Lung (tissue), 12 donors: ENCODE measurements around the gene CENPU. TPM values are rescaled to one million over a fixed set of nuclear protein-coding genes. Genes with fewer than 3 reads are reported as not detected.

Source experiments
- ATAC-seq: fragments of 200-7000 bp; cut with Tn5 transposase; one replicate; pipeline ENCODE4 v1.9.1; 2020; ENCODE audit warnings: moderate number of reproducible peaks; ENCODE audit not compliant: insufficient read depth, low FRiP score
- DNase-seq, 3 donors: peaks; one replicate each; pipeline ENCODE4 v3.0.0-alpha.2; 2013 to 2017
- H3K27ac ChIP-seq, 2 donors: one replicate each; pipeline ENCODE4 v1.5.1; 2013; ENCODE audit warnings: mild to moderate bottlenecking in 2 of 2, moderate library complexity in 2 of 2, control low read depth in 1 of 2, inconsistent platforms in 1 of 2, low read depth in 1 of 2, low read length in 1 of 2
- H3K27me3 ChIP-seq, 3 donors: one replicate each; pipeline ENCODE4 v1.5.1; 2013; ENCODE audit warnings: low read length in 2 of 3; ENCODE audit not compliant: control insufficient read depth in 3 of 3, insufficient read depth in 3 of 3
- H3K36me3 ChIP-seq, 4 donors: one replicate each; pipeline ENCODE4 v1.5.1; 2013; ENCODE audit warnings: low read length in 4 of 4, mild to moderate bottlenecking in 1 of 4, moderate library complexity in 1 of 4; ENCODE audit not compliant: control insufficient read depth in 4 of 4, insufficient read depth in 4 of 4
- H3K4me1 ChIP-seq, 5 donors: one replicate each; pipeline ENCODE4 v1.5.1; 2013; ENCODE audit warnings: low read length in 5 of 5, mild to moderate bottlenecking in 2 of 5, moderate library complexity in 1 of 5; ENCODE audit not compliant: control insufficient read depth in 5 of 5, insufficient read depth in 5 of 5
- H3K4me3 ChIP-seq: one replicate; pipeline ENCODE4 v1.5.1; 2013; ENCODE audit warnings: mild to moderate bottlenecking, control low read depth, moderate library complexity
- H3K9ac ChIP-seq, 2 donors: one replicate each; pipeline ENCODE4 v1.5.1; 2013; ENCODE audit warnings: low read length in 2 of 2, control low read depth in 1 of 2; ENCODE audit not compliant: insufficient read depth in 1 of 2
- H3K9me3 ChIP-seq, 4 donors: one replicate each; pipeline ENCODE4 v1.5.1; 2013; ENCODE audit warnings: low read length in 3 of 4, mild to moderate bottlenecking in 1 of 4, moderate library complexity in 1 of 4; ENCODE audit not compliant: control insufficient read depth in 4 of 4, insufficient read depth in 3 of 4
- CTCF ChIP-seq: IDR thresholded peaks from 2 replicates; pipeline ENCODE4 v1.5.1; 2012; ENCODE audit warnings: mild to moderate bottlenecking; ENCODE audit errors: control extremely low read depth, extremely low read depth
- WGBS, 2 donors: extraction: QIAGEN DNeasy Blood & Tissue Kit; methylation state at CpG; one replicate each; pipeline ENCODE4 v1.1.7; 2013; 5-methylcytosine and 5-hydroxymethylcytosine counted together
- polyA plus RNA-seq, 2 donors: library from polyadenylated mRNA; stranded (reverse); fragments of 200-250 nt; gene quantifications; one replicate each; pipeline ENCODE4 v1.2.1, GENCODE V29; 2013
- total RNA-seq, 2 donors: library from RNA; depleted of rRNA in 1 of 2; stranded (reverse); fragments of >200 nt in 1 of 2; gene quantifications; one replicate each; pipeline ENCODE4 v1.2.1, GENCODE V29; 2014 to 2021
- donor health status: control.
- donor health status: control.
- donor health status: Bipolar disorder and iron deficiency.
- donor health status: healthy.
- donor health status: DM: yes; HTN: yes; CAD: no.

Gene CENPU
- total and polyA plus RNA-seq, 4 donors, result 2.1 to 11.7 (median 6.1) TPM

- H3K9me3 ChIP-seq, result no peaks in the 10 kb centered on the region
- ATAC-seq (no peak), DNase-seq (no peak)
- WGBS, 2 donors, result 60 to 61% methylated on average over 3 of the region's 3 CpGs
- no peak overlapping the region for H3K27ac ChIP-seq
- H3K36me3 ChIP-seq, result peaks cover 0 to 5% (median 2%) of the 10 kb centered on the region in 4 donors
- no peaks in the 10 kb centered on the region for H3K27me3 ChIP-seq
- no peak overlapping the region for H3K9ac ChIP-seq
- peaks cover 0 to 3% (median 0%) of the 10 kb centered on the region in 5 donors for H3K4me1 ChIP-seq
- no peak overlapping the region for H3K4me3 ChIP-seq
- TF ChIP-seq CTCF, result no peak
Observed at GRCh38 chr4:184688005-184688404, 45.9 kb downstream of the CENPU start.

- Histone ChIP-seq H3K36me3 (peaks cover under 1 to 8% (median 2%) of the 10 kb centered on the region in 4 donors), H3K27ac (peak overlapping the region in 1 of 2 donors; percentile 47), H3K9me3 (no peaks in the 10 kb centered on the region), H3K4me3 (no peak overlapping the region), H3K9ac (no peak overlapping the region), H3K4me1 (peaks cover 0 to 3% (median 0%) of the 10 kb centered on the region in 5 donors), H3K27me3 (no peaks in the 10 kb centered on the region)
- TF ChIP-seq CTCF, result no peak
- 37 to 72% methylated on average over 5 of the region's 5 CpGs for WGBS, 2 donors
- DNase-seq, result no peak
- no peak for ATAC-seq
Observed at GRCh38 chr4:184684491-184685189, 49.3 kb downstream of the CENPU start.

- TF ChIP-seq CTCF, result no peak
- ATAC-seq (no peak), DNase-seq (no peak)
- H3K36me3 ChIP-seq, result peaks cover 0 to 8% (median 3%) of the 10 kb centered on the region in 4 donors
- H3K9ac ChIP-seq, result no peak overlapping the region
- H3K4me3 ChIP-seq, result no peak overlapping the region
- no peaks in the 10 kb centered on the region for H3K27me3 ChIP-seq
- 94 to 96% methylated on average over 1 of the region's 1 CpG for WGBS, 2 donors
- H3K9me3 ChIP-seq, result no peaks in the 10 kb centered on the region
- H3K4me1 ChIP-seq, result no peaks in the 10 kb centered on the region
- no peak overlapping the region for H3K27ac ChIP-seq
Observed at GRCh38 chr4:184681916-184682315, 52.0 kb downstream of the CENPU start.

- ATAC-seq (peak; percentile 66), DNase-seq (peak in 1 of 3 donors; percentile 7)
- no peaks in the 10 kb centered on the region for H3K9me3 ChIP-seq
- 56 to 63% methylated on average over 9 of the region's 9 CpGs for WGBS, 2 donors
- no peak overlapping the region for H3K4me3 ChIP-seq
- H3K4me1 ChIP-seq, result no peaks in the 10 kb centered on the region
- H3K9ac ChIP-seq, result no peak overlapping the region
- no peak overlapping the region for H3K27ac ChIP-seq
- peaks cover 0 to 6% (median 2%) of the 10 kb centered on the region in 4 donors for H3K36me3 ChIP-seq
- TF ChIP-seq CTCF, result no peak
- H3K27me3 ChIP-seq, result no peaks in the 10 kb centered on the region
Observed at GRCh38 chr4:184680698-184681097, 53.2 kb downstream of the CENPU start.
